SK-N-SH treated with all-trans-retinoic acid at 6 μM for 48 hours (cell line): ENCODE results near the gene FAM216B.

Source experiments
- BACH2 ChIP-seq: fragments of 250-450 bp; sonication (Bioruptor Pico); IDR thresholded peaks from 2 replicates; pipeline ENCODE4 v1.9.0; 2021; ENCODE audit warnings: mild to moderate bottlenecking, borderline replicate concordance
- POU6F1 ChIP-seq: fragments of 250-450 bp; sonication (Bioruptor Pico); IDR thresholded peaks from 2 replicates; pipeline ENCODE4 v1.8.0; 2021; ENCODE audit warnings: low read depth, mild to moderate bottlenecking, moderate library complexity, borderline replicate concordance
- TCF4 ChIP-seq: fragments of 250-450 bp; sonication (Bioruptor Pico); IDR thresholded peaks from 2 replicates; pipeline ENCODE4 v1.8.0; 2021; ENCODE audit warnings: mild to moderate bottlenecking, moderate library complexity, borderline replicate concordance
- ZNF565 ChIP-seq: fragments of 450-650 bp; formaldehyde crosslinking; conservative IDR thresholded peaks from 2 replicates; pipeline ENCODE4 v1.5.0; 2020; ENCODE audit warnings: low read depth, mild to moderate bottlenecking, moderate library complexity
- TF ChIP-seq, protein P1 (sequence below): fragments of 250-450 bp; sonication (Bioruptor Pico); IDR thresholded peaks from 2 replicates; pipeline ENCODE4 v1.5.1; 2021; ENCODE audit warnings: mild to moderate bottlenecking, moderate library complexity

GRCh38 chr13:42788601-42789000, 7.2 kb downstream of the FAM216B start:
- no peak for TF ChIP-seq POU6F1 (CRISPR knock-in tag)
- TF ChIP-seq BACH2 (CRISPR knock-in tag): no peak
- TF ChIP-seq TCF4 (CRISPR knock-in tag): no peak
- no peak for TF ChIP-seq ZNF565 (CRISPR knock-in tag)
- TF ChIP-seq, protein P1, sequence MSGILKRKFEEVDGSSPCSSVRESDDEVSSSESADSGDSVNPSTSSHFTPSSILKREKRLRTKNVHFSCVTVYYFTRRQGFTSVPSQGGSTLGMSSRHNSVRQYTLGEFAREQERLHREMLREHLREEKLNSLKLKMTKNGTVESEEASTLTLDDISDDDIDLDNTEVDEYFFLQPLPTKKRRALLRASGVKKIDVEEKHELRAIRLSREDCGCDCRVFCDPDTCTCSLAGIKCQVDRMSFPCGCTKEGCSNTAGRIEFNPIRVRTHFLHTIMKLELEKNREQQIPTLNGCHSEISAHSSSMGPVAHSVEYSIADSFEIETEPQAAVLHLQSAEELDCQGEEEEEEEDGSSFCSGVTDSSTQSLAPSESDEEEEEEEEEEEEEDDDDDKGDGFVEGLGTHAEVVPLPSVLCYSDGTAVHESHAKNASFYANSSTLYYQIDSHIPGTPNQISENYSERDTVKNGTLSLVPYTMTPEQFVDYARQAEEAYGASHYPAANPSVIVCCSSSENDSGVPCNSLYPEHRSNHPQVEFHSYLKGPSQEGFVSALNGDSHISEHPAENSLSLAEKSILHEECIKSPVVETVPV: no peak
